KOPT-K1 (cell line): Measurements from ENCODE around the gene C4orf54.

Experiments
- H3K27ac ChIP-seq: fragments of 200-600 bp; sonication (generic); 2 replicates; pipeline ENCODE4 v1.5.1; 2016; ENCODE audit warnings: antibody characterized with exemption, mild to moderate bottlenecking, low read depth, low read length; ENCODE audit not compliant: poor library complexity, severe bottlenecking
- H3K36me3 ChIP-seq: fragments of 200-600 bp; sonication (generic); 2 replicates; pipeline ENCODE4 v1.5.1; 2017; ENCODE audit warnings: antibody characterized with exemption, mild to moderate bottlenecking, low read length, moderate library complexity; ENCODE audit not compliant: insufficient read depth
- H3K9me3 ChIP-seq: fragments of 200-600 bp; sonication (generic); 2 replicates; pipeline ENCODE4 v1.5.1; 2017; ENCODE audit warnings: antibody characterized with exemption, low read length, mild to moderate bottlenecking; ENCODE audit not compliant: insufficient read depth, poor library complexity, severe bottlenecking

Gene C4orf54

DNA sequence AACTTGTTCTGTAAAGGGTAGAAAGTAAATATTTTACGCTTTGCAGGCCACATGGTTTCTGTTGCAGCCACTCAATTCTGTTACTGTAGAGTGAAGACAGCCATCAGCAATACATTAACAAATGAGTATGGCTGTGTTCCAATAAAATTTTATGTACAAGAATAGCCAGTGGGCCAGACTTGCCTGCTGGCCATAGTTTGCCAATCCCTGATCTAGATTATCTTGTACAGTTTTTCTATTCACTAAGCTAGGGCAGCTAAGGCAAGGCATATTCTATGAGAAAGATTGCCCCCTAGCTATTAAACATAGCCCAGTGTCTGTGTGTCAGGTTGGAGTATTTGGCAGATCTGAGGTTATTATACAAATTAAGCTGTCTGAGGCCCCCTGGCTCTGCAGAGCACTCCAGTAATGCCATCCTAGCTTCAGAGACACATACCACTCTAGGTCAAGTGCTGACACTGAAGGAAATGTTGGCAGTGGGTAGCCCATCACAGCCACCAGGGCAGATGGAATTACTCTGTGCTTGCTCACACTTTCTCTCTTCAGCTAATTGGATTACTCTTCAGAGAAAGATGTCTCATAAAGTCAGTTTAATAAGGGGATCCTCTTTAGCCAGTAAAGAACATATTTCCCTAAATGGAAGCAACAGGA, 42.3 kb downstream of the C4orf54 start:
- Histone ChIP-seq H3K9me3 (no peaks in the 10 kb centered on the region), H3K36me3 (no peaks in the 10 kb centered on the region), H3K27ac (no peak overlapping the region)

DNA sequence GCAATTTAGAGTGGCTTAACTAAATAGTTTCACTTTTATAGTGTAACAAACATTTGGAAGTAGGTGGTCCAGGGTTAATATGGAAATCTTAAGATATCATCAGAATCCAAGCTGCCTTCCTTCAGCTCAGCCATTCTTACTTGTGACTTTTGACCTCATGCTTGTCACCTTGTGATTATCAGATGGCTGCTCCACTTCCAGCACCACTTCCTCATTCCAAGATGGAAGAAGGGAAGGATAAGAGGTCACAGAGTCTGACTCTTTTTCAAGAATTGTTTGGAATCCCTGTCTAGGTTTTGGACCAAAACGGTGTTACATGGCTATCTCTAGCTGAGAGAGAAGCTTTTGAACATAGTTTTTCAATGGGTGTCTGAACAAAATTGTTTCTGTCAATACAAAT, 43.1 kb downstream of the C4orf54 start:
- Histone ChIP-seq H3K9me3 (no peaks in the 10 kb centered on the region), H3K36me3 (no peaks in the 10 kb centered on the region), H3K27ac (no peak overlapping the region)

DNA sequence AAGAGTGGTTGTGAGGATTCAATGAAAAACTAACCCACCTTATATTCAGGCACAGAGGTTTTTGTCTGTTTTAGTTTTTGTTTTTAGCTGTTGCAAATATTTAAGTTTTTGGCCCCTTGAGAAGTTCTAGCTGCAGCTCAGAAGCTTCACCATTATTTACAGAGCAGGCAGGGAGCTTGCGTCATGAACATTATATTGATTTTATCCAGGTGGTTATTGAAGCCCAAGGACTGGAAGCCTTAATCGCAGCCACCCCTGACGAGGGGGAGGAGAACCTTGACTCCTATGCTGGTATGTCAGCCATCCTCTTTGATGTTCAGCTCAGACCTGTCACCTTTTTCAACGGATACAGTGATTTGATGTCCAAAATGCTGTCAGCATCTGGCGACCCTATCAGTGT, 44.9 kb downstream of the C4orf54 start:
- no peaks in the 10 kb centered on the region for H3K9me3 ChIP-seq
- no peak overlapping the region for H3K27ac ChIP-seq
- H3K36me3 ChIP-seq, result no peaks in the 10 kb centered on the region

DNA sequence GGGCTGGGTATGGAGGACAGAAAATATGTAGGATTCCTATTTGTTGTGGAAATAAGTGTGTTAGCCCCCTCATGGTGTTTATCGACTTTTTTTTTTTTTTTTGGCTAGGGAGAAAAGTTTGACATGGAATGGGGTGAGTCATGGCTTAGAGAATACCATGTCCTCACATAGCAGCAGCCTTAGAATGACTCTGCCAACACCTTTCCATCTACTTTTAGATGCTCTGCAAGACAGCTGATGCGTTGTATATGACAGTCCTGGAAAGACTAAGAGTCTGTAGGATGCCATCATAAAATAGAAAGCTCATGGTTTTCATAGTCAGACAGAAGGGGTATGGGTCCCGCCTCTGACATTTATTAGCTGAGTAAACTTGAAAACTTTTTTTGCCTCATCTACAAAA, 45.3 kb downstream of the C4orf54 start:
- Histone ChIP-seq H3K36me3 (no peaks in the 10 kb centered on the region), H3K27ac (no peak overlapping the region), H3K9me3 (no peaks in the 10 kb centered on the region)

DNA sequence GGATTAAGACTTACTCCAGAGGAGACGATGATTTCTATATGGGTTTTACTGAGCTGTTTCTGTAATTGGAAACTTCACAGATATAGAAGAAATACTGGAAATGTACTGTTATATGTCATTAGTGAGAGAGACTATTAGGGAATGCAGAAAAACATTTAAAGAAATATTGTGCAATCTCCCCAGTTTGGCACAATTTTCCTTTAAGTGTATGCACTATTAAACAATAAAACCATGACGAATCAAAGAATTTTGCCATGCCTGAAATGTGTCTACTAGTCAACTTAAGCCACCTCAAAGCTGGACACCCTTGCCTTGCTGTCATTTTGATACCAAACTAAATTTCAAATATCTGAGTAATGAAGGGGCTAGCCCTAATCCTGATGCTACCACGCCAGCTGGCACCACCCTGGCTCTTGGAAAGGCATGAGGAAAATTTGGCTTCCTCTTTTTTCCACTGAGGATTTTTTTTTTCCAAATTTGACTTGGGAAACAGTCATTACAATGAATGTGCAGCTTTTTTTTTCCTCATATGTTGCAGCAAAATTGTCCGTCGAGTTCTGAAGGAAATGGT, 46.9 kb downstream of the C4orf54 start:
- no peaks in the 10 kb centered on the region for H3K36me3 ChIP-seq
- H3K27ac ChIP-seq, result no peak overlapping the region
- H3K9me3 ChIP-seq, result no peaks in the 10 kb centered on the region

DNA sequence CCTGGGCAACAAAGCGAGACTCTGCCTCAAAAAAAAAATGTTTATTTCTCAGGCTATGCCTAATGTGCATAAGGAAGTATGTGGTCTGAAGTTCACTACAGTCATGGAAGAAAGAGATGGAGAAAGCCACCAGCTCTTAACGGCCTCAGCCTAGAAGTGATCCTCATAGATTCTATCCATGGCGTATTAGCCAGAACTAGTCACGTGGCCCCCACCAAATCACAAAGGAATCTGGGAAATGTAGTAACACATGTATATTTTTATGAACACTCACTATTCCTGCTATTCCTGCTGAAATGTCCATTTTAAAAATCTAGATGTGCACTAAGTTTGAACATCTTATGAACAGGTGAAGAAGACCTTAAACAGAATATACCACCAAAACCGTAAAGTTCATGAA, 49.2 kb downstream of the C4orf54 start:
- Histone ChIP-seq H3K36me3 (no peaks in the 10 kb centered on the region), H3K27ac (no peak overlapping the region), H3K9me3 (no peaks in the 10 kb centered on the region)
